Breast epithelium (tissue), 3 donors: ENCODE measurements around the gene CIAO3.

Experiments
- CTCF ChIP-seq, 3 donors: fragments of 450-650 bp; IDR thresholded peaks; one replicate each; pipeline ENCODE4 v1.5.1; 2016 to 2017; ENCODE audit warnings: antibody characterized with exemption in 3 of 3, mild to moderate bottlenecking in 3 of 3, moderate library complexity in 3 of 3
- POLR2AphosphoS5 ChIP-seq, 3 donors: sonication (generic); formaldehyde crosslinking; IDR thresholded peaks; one replicate each; pipeline ENCODE4 v1.6.1; 2017; ENCODE audit warnings: antibody characterized with exemption in 3 of 3

DNA sequence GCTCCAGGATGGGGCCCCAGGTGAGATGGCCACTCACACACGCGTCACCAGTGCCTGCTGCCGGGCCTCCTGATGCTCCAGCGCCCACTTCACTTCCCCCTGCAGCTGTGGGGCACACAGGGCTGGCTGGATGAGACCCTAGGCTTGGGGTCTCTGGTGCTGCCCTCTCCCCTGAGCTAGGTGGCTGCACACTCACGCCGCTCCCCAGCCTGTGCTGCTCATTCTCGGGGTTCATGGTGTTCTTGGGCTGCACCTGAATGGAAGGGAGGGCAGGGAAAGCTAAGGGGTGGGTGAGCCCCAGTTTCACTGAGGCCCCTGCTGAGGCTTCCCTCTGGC is 15.8 kb downstream of the CIAO3 start:
- TF ChIP-seq CTCF (IDR thresholded peaks at IDR 0.05) (no peak), POLR2AphosphoS5 (IDR thresholded peaks at IDR 0.05) (no peak)
